GM20431 (cell line): Measurements from ENCODE around the gene KLK14.

Source experiments
- in situ Hi-C: fragments of 300-500 bp; cut with MseI, MboI; formaldehyde crosslinking; loops from one replicate; pipeline ENCODE4 v1.15.0; 2020; ENCODE audit warnings: low sequenced_read_pairs; ENCODE audit not compliant: unreplicated experiment

Gene KLK14

GRCh38 chr19:51090471-51090870 lies 7.8 kb upstream of the KLK14 start:
- in situ Hi-C loops: no loop called here

- in situ Hi-C loops: no loop called here
Observed at GRCh38 chr19:51089786-51090185, 7.1 kb upstream of the KLK14 start.

- in situ Hi-C loops: no loop called here
Observed at GRCh38 chr19:51086153-51086850, 3.6 kb upstream of the KLK14 start.

GRCh38 chr19:51084505-51084904 lies 1.8 kb upstream of the KLK14 start:
- in situ Hi-C loops: no loop called here

- in situ Hi-C loops: no loop called here
Observed at GRCh38 chr19:51083783-51084182, 1.1 kb upstream of the KLK14 start.

- in situ Hi-C loops: no loop called here
Observed at GRCh38 chr19:51083181-51083580, 494 bp upstream of the KLK14 start.

- in situ Hi-C loops: no loop called here
Observed at GRCh38 chr19:51081476-51081875, 1.2 kb downstream of the KLK14 start.

GRCh38 chr19:51079481-51080110 lies 3.1 kb downstream of the KLK14 start:
- in situ Hi-C loops: no loop called here

GRCh38 chr19:51078731-51079130 lies 4.0 kb downstream of the KLK14 start:
- in situ Hi-C loops: no loop called here

GRCh38 chr19:51078104-51078503 lies 4.6 kb downstream of the KLK14 start:
- in situ Hi-C loops: no loop called here

GRCh38 chr19:51076631-51077213 lies 6.0 kb downstream of the KLK14 start:
- in situ Hi-C loops: no loop called here

GRCh38 chr19:51075998-51076397 lies 6.7 kb downstream of the KLK14 start:
- in situ Hi-C loops: no loop called here

GRCh38 chr19:51071095-51071405 lies 11.6 kb downstream of the KLK14 start:
- in situ Hi-C loops: no loop called here

- in situ Hi-C loops: no loop called here
Observed at GRCh38 chr19:51070334-51071094, 12.2 kb downstream of the KLK14 start.

- in situ Hi-C loops: no loop called here
Observed at GRCh38 chr19:51066393-51067186, 16.1 kb downstream of the KLK14 start.

GRCh38 chr19:51065221-51065960 lies 17.3 kb downstream of the KLK14 start:
- in situ Hi-C loops: no loop called here

GRCh38 chr19:51064534-51065220 lies 18.0 kb downstream of the KLK14 start, which contains the start of gene KLK13:
Gene KLK13, minus strand, starts transcription at chr19:51065092. Its CDS starts 25 bp downstream, at chr19:51065067.
- in situ Hi-C loops: no loop called here

- in situ Hi-C loops: no loop called here
Observed at GRCh38 chr19:51063664-51064063, 19.0 kb downstream of the KLK14 start.

GRCh38 chr19:51060973-51061372 lies 21.7 kb downstream of the KLK14 start:
- in situ Hi-C loops: no loop called here
